GM12874 (cell line): Measurements from ENCODE around the gene HELB.

Experiments
- CTCF ChIP-seq: IDR thresholded peaks from 2 replicates; pipeline ENCODE4 v1.5.1; 2011; ENCODE audit warnings: low read depth, mild to moderate bottlenecking, control low read depth, low read length, moderate library complexity; ENCODE audit not compliant: insufficient read depth

Gene HELB

DNA sequence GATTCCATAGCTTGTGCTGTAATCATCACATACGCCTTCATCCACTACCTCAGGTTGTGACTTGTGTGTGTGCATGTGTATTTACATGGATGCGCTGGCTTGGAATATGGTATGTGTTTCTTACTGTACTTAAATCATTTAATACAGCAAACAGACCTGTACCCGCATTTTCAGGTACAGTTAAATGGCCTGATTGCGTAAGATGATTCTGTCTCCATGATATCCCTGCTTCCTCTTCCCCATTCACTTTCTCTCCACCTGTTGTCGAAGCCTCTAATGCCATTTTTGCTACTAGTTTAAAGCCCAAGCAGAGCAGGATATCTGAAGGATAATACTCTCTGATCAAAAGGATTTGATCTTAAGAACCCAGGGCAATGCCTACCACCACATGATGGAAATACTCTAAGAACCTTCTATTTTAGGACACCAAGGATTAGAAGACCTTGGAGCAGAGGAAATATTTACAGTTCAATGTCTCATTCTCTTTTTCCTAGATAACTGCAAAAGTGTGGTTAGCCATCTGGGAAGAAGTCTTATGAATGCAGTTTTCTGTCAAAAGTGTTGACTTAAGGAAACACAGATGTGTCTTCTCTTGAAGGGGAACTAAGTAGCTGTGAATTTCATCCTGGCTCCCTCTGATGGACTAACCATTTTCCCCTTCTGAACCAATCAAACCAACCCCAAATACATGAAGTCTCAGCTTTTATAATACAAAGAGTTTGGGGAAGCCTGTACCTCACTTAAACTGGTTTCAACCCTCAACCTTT is 78.7 kb downstream of the HELB start:
- no peak for TF ChIP-seq CTCF

GRCh38 chr12:66387117-66387516 is 84.8 kb downstream of the HELB start:
- TF ChIP-seq CTCF: no peak
